Fibroblast of upper back skin (primary cell): ENCODE results near the gene GABBR2.
A peak's percentile ranks its signal among the peaks of the same experiment; 100 is the strongest.

Experiments
- DNase-seq: peaks from one replicate; pipeline ENCODE4 v3.0.0-alpha.2; 2013

The GABBR2 gene

GRCh38 chr9:98332405-98332831, 376.3 kb downstream of the GABBR2 start:
- no peak for DNase-seq

DNA sequence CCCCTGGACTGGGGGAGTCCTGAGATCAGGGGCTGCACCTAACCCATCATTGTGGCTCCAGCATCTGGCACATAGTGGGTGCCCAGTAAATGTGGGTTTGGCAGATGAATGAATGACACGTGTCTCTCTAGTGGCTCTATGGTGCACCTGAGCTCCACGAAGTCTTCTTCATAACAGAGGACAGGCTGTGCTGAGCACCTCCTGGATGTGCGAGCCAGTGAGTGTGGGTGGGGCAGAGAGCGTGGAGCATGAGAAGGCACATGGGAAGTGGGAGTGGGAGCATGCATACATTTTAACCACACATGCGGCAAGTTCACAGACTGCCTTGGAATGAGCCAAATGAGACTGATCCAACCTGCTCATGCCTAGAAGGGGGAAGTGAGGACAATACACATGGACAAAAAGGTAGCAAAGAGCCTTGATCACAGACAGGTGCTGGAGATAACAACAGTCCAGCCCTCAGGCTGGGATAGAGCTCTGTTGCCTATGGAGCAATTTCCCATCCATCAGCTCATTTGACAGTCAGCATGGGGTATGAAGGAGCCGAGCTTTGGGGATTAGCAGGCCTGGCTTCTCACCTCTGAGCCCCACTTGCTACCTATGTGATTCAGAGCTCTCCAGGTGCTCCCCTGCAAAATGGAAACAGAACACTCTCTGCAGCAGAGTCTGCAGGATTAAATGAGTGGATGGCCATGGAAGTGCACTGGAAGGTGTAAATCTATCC, 377.0 kb downstream of the GABBR2 start:
- DNase-seq = no peak

DNA sequence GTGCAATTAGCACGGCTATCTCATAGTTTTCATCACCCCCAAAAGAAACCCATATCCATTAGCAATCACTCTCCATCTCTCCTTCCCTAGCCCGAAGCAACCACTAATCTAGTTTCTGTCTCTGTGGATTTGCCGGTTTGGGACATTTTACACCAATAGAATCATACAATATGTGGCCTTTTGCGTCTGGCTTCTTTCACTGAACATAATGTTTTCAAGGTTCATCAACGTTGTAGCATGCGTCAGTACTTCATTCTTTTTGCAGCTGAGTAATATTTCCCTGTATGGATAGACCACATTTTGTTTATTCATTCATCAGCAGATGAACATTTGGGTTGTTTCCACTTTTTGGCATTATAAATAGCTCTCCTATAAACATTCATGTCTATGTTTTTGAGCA, 377.9 kb downstream of the GABBR2 start:
- peak; percentile 25 for DNase-seq

DNA sequence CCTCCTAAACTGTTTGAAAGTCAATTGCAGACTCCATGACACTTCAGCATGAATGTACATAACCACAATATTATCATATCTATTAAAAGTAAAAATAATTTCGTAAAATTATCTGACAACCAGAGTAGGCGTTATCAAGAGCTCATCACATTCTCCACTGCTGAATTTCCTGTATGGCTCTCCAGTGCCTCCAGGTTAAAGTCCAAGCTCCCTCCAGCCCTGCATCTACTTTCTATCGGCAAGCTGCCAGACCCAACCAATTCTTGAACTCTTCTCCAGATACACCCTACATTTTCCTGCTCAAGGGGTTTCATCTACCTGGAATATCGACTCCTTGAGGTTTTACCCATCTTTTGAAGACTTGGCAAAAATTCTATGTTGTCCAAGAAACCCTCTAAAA, 378.8 kb downstream of the GABBR2 start:
- DNase-seq = no peak

DNA sequence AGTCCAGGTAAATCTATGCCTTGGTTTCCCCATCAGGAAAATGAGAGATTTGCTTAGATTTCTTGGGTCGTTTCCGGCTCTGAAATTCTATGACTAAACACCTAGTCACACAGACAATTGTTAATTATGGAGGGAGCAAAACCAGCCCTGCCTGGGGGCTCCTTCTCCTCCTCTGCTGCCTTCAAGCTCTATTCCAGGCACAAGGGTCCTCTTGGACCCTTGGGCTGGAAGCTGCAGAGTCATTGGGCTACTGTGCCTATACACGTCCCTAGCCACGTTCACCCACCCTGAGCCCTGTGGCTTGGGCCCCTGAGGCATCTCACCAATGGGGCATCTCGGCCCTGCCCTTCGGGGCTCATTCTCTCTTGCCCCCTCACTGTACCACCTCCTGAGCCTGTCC, 379.5 kb downstream of the GABBR2 start:
- DNase-seq = no peak

DNA sequence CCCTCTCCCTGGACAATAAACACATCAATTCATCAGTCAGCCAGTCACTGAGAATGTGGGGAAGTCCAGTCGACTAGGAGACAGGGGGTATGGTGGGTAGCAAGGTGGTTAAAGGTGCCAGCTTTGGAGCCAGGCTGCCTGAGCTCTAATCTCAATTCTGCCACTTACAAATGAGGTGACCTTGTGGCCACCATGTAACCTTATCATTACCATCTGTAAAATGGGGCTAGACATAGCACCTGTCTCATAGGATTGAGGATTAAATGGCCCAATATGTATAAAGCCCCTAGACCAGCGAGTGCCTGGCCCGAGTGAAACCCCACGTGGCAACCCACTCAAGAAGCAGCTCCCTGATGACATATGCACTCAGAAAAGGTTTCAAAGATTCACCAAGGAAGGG, 380.0 kb downstream of the GABBR2 start:
- DNase-seq = no peak

DNA sequence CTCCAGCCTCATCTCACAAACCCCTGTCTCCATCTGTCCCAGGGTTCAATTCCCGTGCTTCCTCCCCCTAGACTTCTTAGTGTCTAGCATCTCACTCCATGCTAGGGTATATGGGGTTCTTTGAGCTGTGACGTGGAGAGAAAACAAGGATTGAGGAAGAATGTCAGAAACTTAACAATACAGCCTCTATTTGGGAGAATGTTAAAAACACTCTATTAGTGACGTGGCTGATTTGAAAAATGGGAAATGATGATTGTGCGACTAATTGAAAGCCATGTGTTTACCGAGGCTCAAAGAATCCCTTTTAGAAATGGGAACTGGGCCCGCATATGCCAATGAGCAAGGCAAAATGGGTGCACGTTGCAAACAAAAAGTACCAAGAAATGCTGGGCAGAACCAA, 380.6 kb downstream of the GABBR2 start:
- no peak for DNase-seq

DNA sequence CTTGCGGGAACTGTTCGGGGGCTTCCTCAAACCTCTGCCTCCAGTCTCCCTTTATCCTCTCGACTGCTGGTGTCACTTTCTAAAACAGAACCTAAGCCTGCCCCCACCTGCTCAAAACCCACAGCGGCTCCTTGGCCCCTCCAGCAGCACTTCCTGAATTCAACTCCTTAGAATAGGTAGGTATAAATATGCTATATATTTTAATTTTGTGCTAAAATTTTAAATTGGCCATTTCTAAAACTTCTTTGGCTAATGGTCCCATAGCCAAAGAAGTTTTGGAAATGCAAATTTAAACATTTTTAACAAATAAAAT, 381.5 kb downstream of the GABBR2 start:
- no peak for DNase-seq

DNA sequence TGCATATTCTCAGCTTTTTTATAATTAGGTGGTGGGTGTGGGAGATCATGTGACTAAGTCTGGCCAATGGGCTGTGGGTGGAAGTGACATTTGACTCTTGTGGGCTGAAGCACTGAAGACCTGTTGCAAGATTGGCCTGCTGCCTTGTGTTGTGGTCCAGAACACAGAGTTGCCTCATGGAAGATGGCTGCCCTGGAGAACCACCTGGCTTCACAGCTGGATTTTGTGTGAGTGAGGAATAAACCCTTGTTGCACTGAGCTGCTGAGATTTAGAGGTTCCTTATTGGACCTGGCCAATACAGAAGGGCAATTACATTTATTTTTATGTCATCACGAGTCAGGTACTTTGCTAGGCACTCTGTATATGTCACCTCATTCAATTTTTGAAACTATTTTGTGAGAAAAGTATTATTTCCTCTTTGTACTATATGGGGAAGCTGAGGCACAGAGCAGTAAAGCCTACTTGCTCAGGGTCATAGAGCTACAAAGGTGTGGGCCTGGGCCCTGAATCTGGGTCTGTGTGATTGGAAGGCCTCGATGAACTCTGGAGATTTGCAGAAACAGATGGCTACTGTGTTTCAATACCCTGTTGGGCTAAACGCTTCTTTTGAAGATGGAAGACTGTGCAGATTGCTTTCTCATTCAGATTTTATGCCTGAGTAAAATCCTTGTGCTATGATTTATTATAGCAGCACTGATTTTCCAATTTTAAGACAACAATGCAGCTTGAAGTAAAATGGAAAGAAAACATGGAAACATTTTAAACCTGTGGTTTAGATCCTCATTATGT, 382.1 kb downstream of the GABBR2 start:
- DNase-seq = peak; percentile 54

GRCh38 chr9:98324801-98325200, 383.9 kb downstream of the GABBR2 start:
- no peak for DNase-seq

DNA sequence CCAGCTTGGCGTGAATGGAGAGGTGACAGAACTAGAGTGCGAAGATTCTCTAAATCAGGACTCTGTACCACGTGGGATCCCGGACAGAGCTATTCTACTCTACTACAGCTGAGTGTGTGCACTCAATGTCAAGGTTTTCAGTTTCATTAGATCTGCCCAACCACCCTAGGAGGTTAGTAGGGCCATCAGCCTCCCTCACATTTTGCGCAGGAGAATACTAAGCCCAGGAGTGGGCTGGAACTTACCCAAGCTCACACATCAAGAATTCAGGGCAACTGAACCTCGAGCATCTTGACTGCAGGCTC, 385.0 kb downstream of the GABBR2 start:
- no peak for DNase-seq

- DNase-seq = no peak
Measured at GRCh38 chr9:98323051-98323830, 385.5 kb downstream of the GABBR2 start.

- DNase-seq = no peak
Measured at GRCh38 chr9:98321269-98321668, 387.5 kb downstream of the GABBR2 start.

DNA sequence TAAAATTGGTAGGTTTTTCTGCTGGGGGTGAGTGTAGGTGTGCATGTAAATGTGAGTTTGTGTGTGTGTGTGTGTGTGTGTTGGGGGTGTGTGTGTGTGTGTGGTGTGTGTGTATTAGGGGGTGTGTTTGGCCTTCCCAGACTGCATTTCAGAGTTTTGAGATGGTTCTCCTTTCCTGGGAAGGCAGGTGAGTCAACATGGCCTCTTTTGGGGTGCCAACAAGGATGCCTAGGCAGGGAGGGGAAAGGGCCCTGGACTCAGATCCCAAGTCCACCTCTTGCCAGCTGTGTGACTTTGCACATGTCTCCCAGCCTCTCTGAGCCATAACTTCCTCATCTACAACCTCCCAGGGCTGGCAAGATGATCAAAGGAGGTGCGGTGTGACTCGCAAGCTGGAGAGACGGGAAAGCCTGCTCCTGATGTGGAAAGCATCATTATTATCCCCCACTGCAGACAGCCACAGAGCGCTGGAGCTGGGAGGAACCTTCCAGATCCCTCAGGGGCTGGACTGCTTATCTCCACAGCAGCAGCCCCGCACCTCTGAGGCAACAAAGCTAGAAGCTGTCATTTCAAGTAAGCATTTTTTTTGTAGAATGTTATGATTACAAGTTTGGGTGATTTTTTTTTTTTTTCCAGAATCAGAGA, 389.8 kb downstream of the GABBR2 start:
- peak; percentile 70 for DNase-seq

- no peak for DNase-seq
Measured at GRCh38 chr9:98318041-98318790, 390.5 kb downstream of the GABBR2 start.

DNA sequence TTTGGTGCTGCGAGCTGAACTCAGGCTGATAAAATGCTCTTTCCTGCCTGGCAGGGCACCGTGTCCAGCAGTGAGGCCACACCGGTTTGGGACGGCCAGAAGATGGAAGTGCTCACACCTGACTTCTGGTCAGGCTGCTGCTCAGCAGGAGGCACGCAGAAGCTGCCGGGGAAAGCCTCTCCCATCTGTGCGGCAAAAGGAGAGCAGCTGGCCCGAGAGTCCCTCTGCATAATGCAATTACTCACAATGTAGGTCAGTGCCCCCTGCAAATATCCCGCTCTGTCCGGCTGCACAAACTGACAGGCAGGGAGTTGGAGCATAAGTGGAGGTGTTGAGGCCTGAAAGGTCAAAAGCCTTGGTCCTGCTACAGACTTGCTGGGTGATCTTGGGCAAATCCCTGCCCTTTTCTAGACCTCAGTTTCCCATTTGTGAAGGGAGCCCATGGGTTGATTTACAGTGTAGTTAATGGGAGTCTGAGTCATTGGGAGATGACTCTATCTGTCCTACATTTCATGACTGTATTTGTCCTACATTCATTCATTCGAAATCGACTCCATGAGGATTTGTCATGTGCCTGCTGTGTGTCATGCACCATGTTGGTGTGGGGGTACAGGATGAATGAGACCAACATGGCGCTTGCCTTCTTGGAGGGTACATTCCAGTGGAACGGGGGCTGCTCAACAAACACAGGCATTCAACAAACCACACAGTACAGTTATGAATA, 391.4 kb downstream of the GABBR2 start:
- DNase-seq = peak; percentile 40

DNA sequence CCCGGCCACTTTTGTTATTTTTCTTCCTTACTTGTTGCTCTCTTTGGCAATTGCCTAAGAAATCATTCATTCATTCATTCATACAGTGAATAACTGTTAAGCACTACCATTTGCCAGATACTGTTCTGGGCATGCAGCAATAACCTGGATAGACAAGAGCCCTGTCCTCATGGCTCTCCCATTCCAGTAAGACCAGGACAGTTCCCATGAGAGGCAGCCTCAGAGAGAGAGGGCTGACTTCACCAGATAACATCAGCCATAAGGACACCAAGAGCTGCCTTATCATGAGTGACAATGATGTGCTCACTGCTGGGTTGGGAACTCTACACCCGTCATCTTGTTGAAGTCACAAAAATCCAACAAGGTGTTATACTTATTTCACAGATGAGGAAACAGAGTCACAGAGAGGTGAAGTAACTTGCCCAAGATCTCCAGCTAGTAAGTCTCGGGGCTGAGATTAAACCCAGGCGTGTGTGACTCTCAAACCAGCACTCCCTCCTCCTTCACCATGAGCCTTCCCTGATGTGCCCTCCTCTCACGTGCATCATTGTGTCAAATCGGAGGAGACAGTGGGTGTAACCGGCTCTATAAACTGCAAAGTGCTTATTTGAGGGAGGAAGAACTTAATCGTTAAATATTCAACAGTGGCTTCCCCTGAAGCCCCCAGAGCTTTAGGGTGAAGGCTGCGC, 392.1 kb downstream of the GABBR2 start:
- DNase-seq = no peak

DNA sequence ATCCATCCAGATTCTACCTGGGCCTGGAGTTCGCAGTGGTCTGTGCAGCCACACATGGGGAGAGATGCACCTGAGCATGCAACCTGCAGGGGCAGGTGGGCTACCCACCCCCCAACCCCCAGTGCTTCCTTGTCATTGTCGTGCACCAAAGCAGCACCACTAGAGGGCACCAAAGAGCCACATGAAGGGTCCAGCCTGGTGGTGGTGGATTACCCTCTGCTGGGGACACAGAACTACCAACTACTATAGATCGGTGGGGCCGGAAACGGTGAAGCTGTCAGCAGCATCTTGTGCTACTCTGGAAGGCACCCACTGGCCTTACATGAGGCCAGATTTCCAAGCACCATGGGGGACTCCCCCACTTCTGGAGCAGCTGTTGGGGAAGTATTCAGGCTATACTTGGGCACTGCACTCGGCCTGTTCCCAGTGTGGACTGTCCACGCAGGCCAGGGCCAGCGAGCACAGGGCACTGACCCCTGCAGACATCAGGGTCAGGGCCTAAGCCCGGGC, 393.1 kb downstream of the GABBR2 start:
- DNase-seq = peak; percentile 85

DNA sequence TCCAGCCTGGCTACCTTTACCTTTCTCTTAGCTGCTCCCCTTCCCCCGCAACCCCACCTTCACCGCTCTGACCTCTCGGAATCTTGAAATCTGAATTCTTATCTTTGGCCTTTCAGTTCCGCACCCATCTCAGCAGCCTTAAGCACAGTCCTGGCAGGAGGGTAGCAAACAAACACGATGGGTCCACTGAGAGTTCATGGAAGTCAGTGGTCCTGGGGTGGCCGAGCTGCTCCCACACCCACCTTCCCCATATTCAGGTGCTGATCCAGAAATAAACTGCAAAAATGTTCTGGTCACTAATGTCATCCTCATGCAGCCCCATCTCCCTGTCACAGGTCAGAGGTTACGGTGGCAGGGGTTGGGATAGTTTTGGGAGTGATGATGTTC, 393.7 kb downstream of the GABBR2 start:
- DNase-seq = no peak

- DNase-seq = no peak
Measured at GRCh38 chr9:98314381-98315066, 394.2 kb downstream of the GABBR2 start.

DNA sequence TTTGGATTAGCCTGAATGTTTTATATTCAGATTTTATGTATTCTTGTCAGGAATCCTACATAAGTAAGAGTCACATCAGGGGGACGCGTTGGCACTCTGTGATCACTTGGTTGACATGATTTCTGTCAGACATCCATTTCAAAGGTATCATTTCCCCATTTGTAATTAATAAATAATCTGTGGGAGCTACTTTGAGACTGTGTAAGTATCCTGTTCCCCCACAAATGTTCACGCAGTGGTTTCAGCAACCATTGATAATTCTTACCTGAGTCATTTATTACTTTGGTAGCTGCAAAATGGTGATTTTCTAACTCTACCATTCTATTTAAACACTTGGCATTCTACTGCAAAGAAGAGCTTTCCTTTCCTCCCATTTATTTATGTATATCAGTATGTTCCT, 396.4 kb downstream of the GABBR2 start:
- no peak for DNase-seq
